HG03565 (cell line): ENCODE measurements around the gene BRD9.
"Not testable (repeated sequence)": the region's sequence is repeated elsewhere in the genome, so short reads cannot be mapped to it uniquely, and the experiment has no call there.

Source experiments
- ATAC-seq: cut with Tn5 transposase; IDR thresholded peaks from one replicate; pipeline ENCODE4 v1.9.1; 2021; ENCODE audit warnings: mild to moderate bottlenecking, moderate library complexity; ENCODE audit not compliant: unreplicated experiment

The BRD9 gene

GRCh38 chr5:881551-881935 is 11.1 kb downstream of the BRD9 start:
- ATAC-seq, result no peak

GRCh38 chr5:880816-881550 is 11.6 kb downstream of the BRD9 start:
- no peak for ATAC-seq

- ATAC-seq, result not testable (repeated sequence)
Observed at GRCh38 chr5:878677-879076, 13.9 kb downstream of the BRD9 start.

GRCh38 chr5:878125-878524 is 14.5 kb downstream of the BRD9 start:
- no peak for ATAC-seq

GRCh38 chr5:876398-877365 is 15.9 kb downstream of the BRD9 start:
- no peak for ATAC-seq

GRCh38 chr5:875931-876330 is 16.7 kb downstream of the BRD9 start:
- no peak for ATAC-seq

- peak; percentile 73 for ATAC-seq
Observed at GRCh38 chr5:873328-873727, 19.3 kb downstream of the BRD9 start.

- ATAC-seq, result no peak
Observed at GRCh38 chr5:872301-872700, 20.3 kb downstream of the BRD9 start.

- no peak for ATAC-seq
Observed at GRCh38 chr5:871596-872298, 20.9 kb downstream of the BRD9 start.

GRCh38 chr5:870956-871355 is 21.6 kb downstream of the BRD9 start:
- ATAC-seq, result no peak

GRCh38 chr5:868428-869135 is 24.0 kb downstream of the BRD9 start:
- ATAC-seq, result no peak

- ATAC-seq, result no peak
Observed at GRCh38 chr5:867300-867870, 25.2 kb downstream of the BRD9 start.

GRCh38 chr5:865771-866170 is 26.8 kb downstream of the BRD9 start:
- ATAC-seq, result no peak

GRCh38 chr5:865168-865521 is 27.5 kb downstream of the BRD9 start:
- ATAC-seq, result no peak

GRCh38 chr5:864492-865167 is 28.0 kb downstream of the BRD9 start:
- ATAC-seq, result no peak

- no peak for ATAC-seq
Observed at GRCh38 chr5:863244-863805, 29.3 kb downstream of the BRD9 start.

GRCh38 chr5:862367-863243 is 30.0 kb downstream of the BRD9 start:
- ATAC-seq, result no peak

GRCh38 chr5:861442-862366 is 30.9 kb downstream of the BRD9 start:
- ATAC-seq, result no peak
